HepG2 (cell line): ENCODE results near the gene TBC1D24. TPM values are rescaled to one million over a fixed set of nuclear protein-coding genes. Genes with fewer than 3 reads are reported as not detected.
A peak's percentile ranks its signal among the peaks of the same experiment; 100 is the strongest.

Source experiments
- CTCF ChIP-seq: sonication (generic); formaldehyde crosslinking; IDR thresholded peaks from 2 replicates; pipeline ENCODE4 v1.5.0; 2020; ENCODE audit warnings: mild to moderate bottlenecking, missing genetic modification reagents, moderate library complexity
- HNF1B ChIP-seq: sonication (generic); formaldehyde crosslinking; IDR thresholded peaks from 2 replicates; pipeline ENCODE4 v1.5.1; 2020; ENCODE audit warnings: mild to moderate bottlenecking, moderate library complexity, missing genetic modification reagents
- HOXA3 ChIP-seq: sonication (generic); formaldehyde crosslinking; IDR thresholded peaks from 2 replicates; pipeline ENCODE4 v1.5.0; 2020; ENCODE audit warnings: missing genetic modification reagents
- KDM5B ChIP-seq: sonication (generic); formaldehyde crosslinking; IDR thresholded peaks from 2 replicates; pipeline ENCODE4 v1.4.0; 2020; ENCODE audit warnings: missing genetic modification reagents, mild to moderate bottlenecking, borderline replicate concordance
- MAX ChIP-seq: IDR thresholded peaks from 2 replicates; pipeline ENCODE4 v1.6.1; 2012; ENCODE audit warnings: inconsistent platforms
- MZF1 ChIP-seq: sonication (generic); formaldehyde crosslinking; IDR thresholded peaks from 2 replicates; pipeline ENCODE4 v1.8.1; 2023; ENCODE audit warnings: mild to moderate bottlenecking, missing genetic modification reagents, borderline replicate concordance
- RAD21 ChIP-seq: fragments of 450-650 bp; formaldehyde crosslinking; IDR thresholded peaks from 2 replicates; pipeline ENCODE4 v1.5.0; 2020; ENCODE audit warnings: mild to moderate bottlenecking
- SNAPC2 ChIP-seq: sonication (generic); formaldehyde crosslinking; IDR thresholded peaks from 2 replicates; pipeline ENCODE4 v1.8.1; 2022; ENCODE audit warnings: mild to moderate bottlenecking, missing genetic modification reagents
- ZNF354B ChIP-seq: sonication (generic); formaldehyde crosslinking; IDR thresholded peaks from 2 replicates; pipeline ENCODE4 v1.8.0; 2022; ENCODE audit warnings: mild to moderate bottlenecking, missing genetic modification reagents
- polyA plus RNA-seq, 8 experiments: library from polyadenylated mRNA; depleted of rRNA in 3 of 8; stranded (reverse) in 7 of 8; unstranded in 1 of 8; fragments of >200 nt; fragmentation: Illumina TruSeq in 4 of 8; extraction: Trizol in 4 of 8; gene quantifications; 2 replicates each; pipeline versions ENCODE4 v1.2.1 to v1.2.3, GENCODE V29; 2011 to 2016; ENCODE audit warnings: low read depth in 4 of 8, missing spikeins in 1 of 8, mixed read lengths in 1 of 8; ENCODE audit not compliant: insufficient read depth in 1 of 8
- total RNA-seq, 5 experiments: library from RNA; depleted of rRNA; stranded (reverse); fragments of >200 nt; fragmentation: Illumina TruSeq; extraction: Trizol; gene quantifications; 2 replicates each; pipeline ENCODE4 v1.2.3, GENCODE V29; 2016; ENCODE audit warnings: low read depth in 1 of 5
- TF ChIP-seq, protein P1 (sequence below): sonication (generic); formaldehyde crosslinking; IDR thresholded peaks from 2 replicates; pipeline ENCODE4 v1.4.0; 2020; ENCODE audit warnings: missing genetic modification reagents
- TF ChIP-seq, protein P2 (sequence below): sonication (generic); formaldehyde crosslinking; IDR thresholded peaks from 2 replicates; pipeline ENCODE4 v1.4.0; 2020; ENCODE audit warnings: missing genetic modification reagents

TBC1D24 gene
- total and polyA plus RNA-seq, 2 of the 13 experiments (the other 11 are each of a cell fraction or from before 2014, with no cell fraction given): 7.7 to 13.7 TPM

GRCh38 chr16:2428051-2428783 lies 46.7 kb upstream of the TBC1D24 start (continued):
- TF ChIP-seq KDM5B (CRISPR knock-in tag) (peak; percentile 13; the same call in 1 of the 2 replicates), ZNF354B (CRISPR knock-in tag) (peak; percentile 86; the same call in 1 of the 2 replicates), SNAPC2 (CRISPR knock-in tag) (0 out of 2 replicates have a peak, but pooled peaks have one; percentile 5), HNF1B (peak; percentile 21; the same call in 1 of the 2 replicates), MZF1 (peak; percentile 50; the same call in 1 of the 2 replicates), RAD21 (CRISPR knock-in tag) (no peak), MAX (no peak), HOXA3 (no peak), CTCF (CRISPR knock-in tag) (0 out of 2 replicates have a peak, but pooled peaks have one; percentile 28)
- TF ChIP-seq, protein P1, sequence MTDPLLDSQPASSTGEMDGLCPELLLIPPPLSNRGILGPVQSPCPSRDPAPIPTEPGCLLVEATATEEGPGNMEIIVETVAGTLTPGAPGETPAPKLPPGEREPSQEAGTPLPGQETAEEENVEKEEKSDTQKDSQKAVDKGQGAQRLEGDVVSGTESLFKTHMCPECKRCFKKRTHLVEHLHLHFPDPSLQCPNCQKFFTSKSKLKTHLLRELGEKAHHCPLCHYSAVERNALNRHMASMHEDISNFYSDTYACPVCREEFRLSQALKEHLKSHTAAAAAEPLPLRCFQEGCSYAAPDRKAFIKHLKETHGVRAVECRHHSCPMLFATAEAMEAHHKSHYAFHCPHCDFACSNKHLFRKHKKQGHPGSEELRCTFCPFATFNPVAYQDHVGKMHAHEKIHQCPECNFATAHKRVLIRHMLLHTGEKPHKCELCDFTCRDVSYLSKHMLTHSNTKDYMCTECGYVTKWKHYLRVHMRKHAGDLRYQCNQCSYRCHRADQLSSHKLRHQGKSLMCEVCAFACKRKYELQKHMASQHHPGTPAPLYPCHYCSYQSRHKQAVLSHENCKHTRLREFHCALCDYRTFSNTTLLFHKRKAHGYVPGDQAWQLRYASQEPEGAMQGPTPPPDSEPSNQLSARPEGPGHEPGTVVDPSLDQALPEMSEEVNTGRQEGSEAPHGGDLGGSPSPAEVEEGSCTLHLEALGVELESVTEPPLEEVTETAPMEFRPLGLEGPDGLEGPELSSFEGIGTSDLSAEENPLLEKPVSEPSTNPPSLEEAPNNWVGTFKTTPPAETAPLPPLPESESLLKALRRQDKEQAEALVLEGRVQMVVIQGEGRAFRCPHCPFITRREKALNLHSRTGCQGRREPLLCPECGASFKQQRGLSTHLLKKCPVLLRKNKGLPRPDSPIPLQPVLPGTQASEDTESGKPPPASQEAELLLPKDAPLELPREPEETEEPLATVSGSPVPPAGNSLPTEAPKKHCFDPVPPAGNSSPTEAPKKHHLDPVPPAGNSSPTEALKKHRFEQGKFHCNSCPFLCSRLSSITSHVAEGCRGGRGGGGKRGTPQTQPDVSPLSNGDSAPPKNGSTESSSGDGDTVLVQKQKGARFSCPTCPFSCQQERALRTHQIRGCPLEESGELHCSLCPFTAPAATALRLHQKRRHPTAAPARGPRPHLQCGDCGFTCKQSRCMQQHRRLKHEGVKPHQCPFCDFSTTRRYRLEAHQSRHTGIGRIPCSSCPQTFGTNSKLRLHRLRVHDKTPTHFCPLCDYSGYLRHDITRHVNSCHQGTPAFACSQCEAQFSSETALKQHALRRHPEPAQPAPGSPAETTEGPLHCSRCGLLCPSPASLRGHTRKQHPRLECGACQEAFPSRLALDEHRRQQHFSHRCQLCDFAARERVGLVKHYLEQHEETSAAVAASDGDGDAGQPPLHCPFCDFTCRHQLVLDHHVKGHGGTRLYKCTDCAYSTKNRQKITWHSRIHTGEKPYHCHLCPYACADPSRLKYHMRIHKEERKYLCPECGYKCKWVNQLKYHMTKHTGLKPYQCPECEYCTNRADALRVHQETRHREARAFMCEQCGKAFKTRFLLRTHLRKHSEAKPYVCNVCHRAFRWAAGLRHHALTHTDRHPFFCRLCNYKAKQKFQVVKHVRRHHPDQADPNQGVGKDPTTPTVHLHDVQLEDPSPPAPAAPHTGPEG (CRISPR knock-in tag): peak; percentile 14; the same call in 1 of the 2 replicates
- TF ChIP-seq, protein P2, sequence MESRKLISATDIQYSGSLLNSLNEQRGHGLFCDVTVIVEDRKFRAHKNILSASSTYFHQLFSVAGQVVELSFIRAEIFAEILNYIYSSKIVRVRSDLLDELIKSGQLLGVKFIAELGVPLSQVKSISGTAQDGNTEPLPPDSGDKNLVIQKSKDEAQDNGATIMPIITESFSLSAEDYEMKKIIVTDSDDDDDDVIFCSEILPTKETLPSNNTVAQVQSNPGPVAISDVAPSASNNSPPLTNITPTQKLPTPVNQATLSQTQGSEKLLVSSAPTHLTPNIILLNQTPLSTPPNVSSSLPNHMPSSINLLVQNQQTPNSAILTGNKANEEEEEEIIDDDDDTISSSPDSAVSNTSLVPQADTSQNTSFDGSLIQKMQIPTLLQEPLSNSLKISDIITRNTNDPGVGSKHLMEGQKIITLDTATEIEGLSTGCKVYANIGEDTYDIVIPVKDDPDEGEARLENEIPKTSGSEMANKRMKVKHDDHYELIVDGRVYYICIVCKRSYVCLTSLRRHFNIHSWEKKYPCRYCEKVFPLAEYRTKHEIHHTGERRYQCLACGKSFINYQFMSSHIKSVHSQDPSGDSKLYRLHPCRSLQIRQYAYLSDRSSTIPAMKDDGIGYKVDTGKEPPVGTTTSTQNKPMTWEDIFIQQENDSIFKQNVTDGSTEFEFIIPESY (CRISPR knock-in tag): peak; percentile 36; the same call in 1 of the 2 replicates
